PFSK-1 (cell line): ENCODE data around the gene MPP4.

ENCODE experiments used
- POLR2AphosphoS5 ChIP-seq: IDR thresholded peaks from 2 replicates; pipeline ENCODE4 v1.6.1; 2012; ENCODE audit warnings: low read depth, mild to moderate bottlenecking, control low read depth, low read length, moderate library complexity
- TAF1 ChIP-seq: IDR thresholded peaks from 2 replicates; pipeline ENCODE4 v1.6.1; 2012; ENCODE audit warnings: low read length, control low read depth, borderline replicate concordance; ENCODE audit not compliant: insufficient read depth
- TF ChIP-seq, protein P1 (sequence below), 2 experiments: IDR thresholded peaks; 2 replicates each; pipeline versions ENCODE4 v1.6.1 to v1.8.0; 2011 to 2012; ENCODE audit warnings: low read depth in 2 of 2, low read length in 2 of 2, control low read depth in 1 of 2, inconsistent platforms in 1 of 2, mild to moderate bottlenecking in 1 of 2, moderate library complexity in 1 of 2; ENCODE audit not compliant: insufficient read depth in 1 of 2

- TF ChIP-seq POLR2AphosphoS5 (no peak), TAF1 (no peak)
- TF ChIP-seq, protein P1, sequence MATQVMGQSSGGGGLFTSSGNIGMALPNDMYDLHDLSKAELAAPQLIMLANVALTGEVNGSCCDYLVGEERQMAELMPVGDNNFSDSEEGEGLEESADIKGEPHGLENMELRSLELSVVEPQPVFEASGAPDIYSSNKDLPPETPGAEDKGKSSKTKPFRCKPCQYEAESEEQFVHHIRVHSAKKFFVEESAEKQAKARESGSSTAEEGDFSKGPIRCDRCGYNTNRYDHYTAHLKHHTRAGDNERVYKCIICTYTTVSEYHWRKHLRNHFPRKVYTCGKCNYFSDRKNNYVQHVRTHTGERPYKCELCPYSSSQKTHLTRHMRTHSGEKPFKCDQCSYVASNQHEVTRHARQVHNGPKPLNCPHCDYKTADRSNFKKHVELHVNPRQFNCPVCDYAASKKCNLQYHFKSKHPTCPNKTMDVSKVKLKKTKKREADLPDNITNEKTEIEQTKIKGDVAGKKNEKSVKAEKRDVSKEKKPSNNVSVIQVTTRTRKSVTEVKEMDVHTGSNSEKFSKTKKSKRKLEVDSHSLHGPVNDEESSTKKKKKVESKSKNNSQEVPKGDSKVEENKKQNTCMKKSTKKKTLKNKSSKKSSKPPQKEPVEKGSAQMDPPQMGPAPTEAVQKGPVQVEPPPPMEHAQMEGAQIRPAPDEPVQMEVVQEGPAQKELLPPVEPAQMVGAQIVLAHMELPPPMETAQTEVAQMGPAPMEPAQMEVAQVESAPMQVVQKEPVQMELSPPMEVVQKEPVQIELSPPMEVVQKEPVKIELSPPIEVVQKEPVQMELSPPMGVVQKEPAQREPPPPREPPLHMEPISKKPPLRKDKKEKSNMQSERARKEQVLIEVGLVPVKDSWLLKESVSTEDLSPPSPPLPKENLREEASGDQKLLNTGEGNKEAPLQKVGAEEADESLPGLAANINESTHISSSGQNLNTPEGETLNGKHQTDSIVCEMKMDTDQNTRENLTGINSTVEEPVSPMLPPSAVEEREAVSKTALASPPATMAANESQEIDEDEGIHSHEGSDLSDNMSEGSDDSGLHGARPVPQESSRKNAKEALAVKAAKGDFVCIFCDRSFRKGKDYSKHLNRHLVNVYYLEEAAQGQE (IDR thresholded peaks at IDR 0.05; ENCODE audit: insufficient read depth in 1 of 2, low read depth in 2 of 2, low read length in 2 of 2), result no peak
These were observed 24.1 kb downstream of the MPP4 start for GRCh38 chr2:201674298-201674697.
